Measurements from ENCODE around the gene SULT1A2. TPM values are rescaled to one million over a fixed set of nuclear protein-coding genes. Genes with fewer than 3 reads are reported as not detected.
"Not testable (repeated sequence)": the region's sequence is repeated elsewhere in the genome, so short reads cannot be mapped to it uniquely, and the experiment has no call there.

Gene SULT1A2
- total RNA-seq, 2 experiments from 2014 or later, result 0.26 to 0.30 TPM

DNA sequence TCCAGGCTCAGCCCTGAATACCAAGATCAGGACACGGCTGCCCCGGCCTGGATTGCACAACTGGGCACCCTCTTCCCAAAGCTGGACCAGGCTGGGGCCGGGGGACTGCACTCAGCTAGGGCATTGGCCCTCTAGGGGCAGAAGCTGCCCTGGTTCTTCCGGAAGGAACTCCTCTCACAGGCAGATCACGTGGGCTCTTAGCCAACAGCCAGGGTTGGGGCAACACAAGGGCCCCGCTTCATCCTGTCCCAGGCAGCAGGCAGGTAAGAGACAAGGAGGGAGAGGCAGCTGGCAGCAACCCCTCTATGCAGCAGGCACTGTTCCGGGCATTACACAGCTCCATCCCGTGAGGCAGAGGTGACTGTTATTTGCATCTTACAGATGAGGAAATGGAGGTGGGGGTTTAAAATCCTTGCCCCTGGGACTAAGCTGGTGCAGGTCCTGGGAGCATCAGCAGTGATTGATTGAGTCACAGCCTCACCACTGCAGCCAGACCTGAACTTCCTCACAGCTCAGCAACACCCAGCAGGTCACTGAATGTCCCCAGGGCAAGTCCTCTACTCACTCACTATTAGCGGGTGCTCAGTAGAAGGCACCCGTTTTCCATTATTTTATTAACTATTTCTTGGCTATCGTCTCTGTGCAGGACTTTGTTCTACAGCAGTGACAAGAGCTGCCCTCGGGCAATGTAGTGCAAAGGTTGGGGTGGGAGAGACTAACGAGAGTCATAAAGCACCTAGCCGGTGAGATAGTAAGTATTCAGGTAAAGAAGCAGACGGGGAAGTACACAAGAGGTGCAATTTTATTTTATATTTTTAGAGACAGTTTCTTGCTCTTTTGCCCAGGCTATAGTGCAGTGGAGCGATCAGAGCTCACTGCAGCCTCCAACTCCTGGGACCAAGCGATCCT is 2.8 kb upstream of the SULT1A2 start:
- H3K36me3 Mint-ChIP-seq (ENCODE audit: low read depth); DNase-seq; H3K4me1 Mint-ChIP-seq; H3K27ac Mint-ChIP-seq; intact Hi-C loops (cut with DNase I, micrococcal nuclease); POLR2A ChIA-PET; H3K4me3 Mint-ChIP-seq; CTCF ChIA-PET; H3K9me3 Mint-ChIP-seq (ENCODE audit: low read depth); H3K27me3 Mint-ChIP-seq: not testable (repeated sequence)
- ATAC-seq, result peak; percentile 90

DNA sequence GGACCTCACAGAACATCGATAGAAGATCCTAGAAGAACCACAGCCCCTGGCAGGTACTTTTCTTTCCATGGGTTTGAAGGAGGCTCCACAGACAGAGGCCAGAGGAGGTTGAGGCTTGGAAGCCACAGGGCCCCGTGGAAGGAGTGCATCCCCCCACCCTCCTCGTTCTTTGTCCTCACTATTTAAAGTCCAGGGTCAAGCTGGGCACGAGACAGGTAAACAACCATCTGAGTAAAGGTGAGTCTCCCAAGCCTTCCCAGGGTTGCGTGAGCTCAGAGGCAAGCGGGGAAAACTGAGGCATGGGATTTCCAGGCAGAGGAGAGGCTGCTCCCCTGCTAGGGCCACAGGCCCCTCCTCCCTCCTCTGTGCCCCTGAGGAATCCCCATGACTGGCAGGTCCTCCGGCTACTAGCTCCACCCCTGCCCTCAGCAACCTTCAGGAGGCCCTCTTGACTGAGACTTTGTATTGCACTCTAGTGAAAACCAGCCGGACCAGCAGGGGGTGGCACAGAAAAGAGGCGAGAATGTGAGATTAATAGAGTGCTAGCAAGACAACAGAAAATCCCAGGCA is 927 bp upstream of the SULT1A2 start:
- no peaks in the 10 kb centered on the region for H3K27me3 Mint-ChIP-seq
- peak; percentile 22 for DNase-seq
- H3K4me1 Mint-ChIP-seq, result no peaks in the 10 kb centered on the region
- no peaks in the 10 kb centered on the region for H3K9me3 Mint-ChIP-seq (ENCODE audit: low read depth)
- no peak overlapping the region for H3K27ac Mint-ChIP-seq
- intact Hi-C loops (cut with DNase I, micrococcal nuclease), result no loop called here
- ATAC-seq, result no peak
- H3K4me3 Mint-ChIP-seq, result no peak overlapping the region
- ChIA-PET POLR2A (no interaction called here), CTCF (interaction anchor here (1.1 kb wide), 1 partner anchor 11 kb away, joined by 4 read pairs; no protein-coding TSS in a partner anchor)
- H3K36me3 Mint-ChIP-seq (ENCODE audit: low read depth), result no peaks in the 10 kb centered on the region

DNA sequence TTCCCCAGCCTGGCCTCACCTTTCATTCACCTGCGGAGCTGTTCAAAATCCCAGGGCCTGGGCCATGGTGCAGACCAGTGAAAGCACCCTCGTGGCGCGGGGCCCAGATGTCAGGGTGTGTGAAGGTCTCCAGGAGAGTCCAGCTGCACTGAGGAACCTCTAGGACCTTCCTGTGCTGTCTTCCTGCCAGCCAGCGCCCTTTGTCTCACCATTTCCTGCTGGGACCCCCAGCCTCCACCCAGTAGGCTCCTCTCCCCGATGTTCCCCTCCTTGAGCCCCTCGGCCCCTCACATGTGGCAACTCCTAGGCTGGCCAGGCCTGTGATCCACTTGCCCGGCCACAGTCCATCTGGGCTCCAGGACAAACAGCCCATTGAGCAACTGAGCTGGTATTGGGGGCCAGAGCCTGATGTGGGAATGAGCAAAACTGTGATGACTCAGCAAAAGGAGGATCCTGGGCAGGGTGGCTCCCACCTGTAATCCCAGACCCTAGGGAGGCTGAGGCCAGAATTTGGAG is 677 bp downstream of the SULT1A2 start:
- Mint-ChIP-seq H3K27me3 (no peaks in the 10 kb centered on the region), H3K4me3 (no peak overlapping the region), H3K9me3 (ENCODE audit: low read depth) (no peaks in the 10 kb centered on the region), H3K4me1 (no peaks in the 10 kb centered on the region), H3K27ac (no peak overlapping the region), H3K36me3 (ENCODE audit: low read depth) (peaks cover 5% of the 10 kb centered on the region)
- ChIA-PET CTCF (no interaction called here), POLR2A (no interaction called here)
- DNase-seq, result no peak
- ATAC-seq, result no peak
- intact Hi-C loops (cut with DNase I, micrococcal nuclease), result no loop called here

DNA sequence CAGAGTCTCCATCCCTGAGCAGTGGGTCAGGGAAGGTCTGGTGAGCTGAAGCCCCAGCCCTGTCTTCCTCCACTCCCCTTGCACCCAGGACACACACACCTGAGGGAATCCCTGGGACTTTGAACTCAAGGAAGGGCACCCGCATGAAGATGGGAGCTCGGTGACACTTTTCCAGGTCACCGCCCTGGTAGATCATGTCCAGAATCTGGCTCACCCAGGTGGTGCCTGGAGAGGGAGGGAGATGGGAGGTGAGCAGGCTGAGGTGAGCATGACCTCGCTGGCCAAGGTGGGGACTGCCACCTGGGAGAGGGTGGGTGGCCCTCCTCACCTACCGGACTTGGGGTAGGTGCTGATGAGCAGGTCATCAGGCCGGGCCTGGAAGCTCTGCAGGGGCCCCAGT is 1.4 kb downstream of the SULT1A2 start:
- ATAC-seq; H3K36me3 Mint-ChIP-seq (ENCODE audit: low read depth); H3K9me3 Mint-ChIP-seq (ENCODE audit: low read depth); DNase-seq; H3K27me3 Mint-ChIP-seq; CTCF ChIA-PET; H3K4me3 Mint-ChIP-seq; H3K27ac Mint-ChIP-seq; H3K4me1 Mint-ChIP-seq; intact Hi-C loops (cut with DNase I, micrococcal nuclease): not testable (repeated sequence)
- POLR2A ChIA-PET, result interaction anchor here (0.6 kb wide), 1 partner anchor 67 kb away, joined by 3 read pairs; no protein-coding TSS in a partner anchor

DNA sequence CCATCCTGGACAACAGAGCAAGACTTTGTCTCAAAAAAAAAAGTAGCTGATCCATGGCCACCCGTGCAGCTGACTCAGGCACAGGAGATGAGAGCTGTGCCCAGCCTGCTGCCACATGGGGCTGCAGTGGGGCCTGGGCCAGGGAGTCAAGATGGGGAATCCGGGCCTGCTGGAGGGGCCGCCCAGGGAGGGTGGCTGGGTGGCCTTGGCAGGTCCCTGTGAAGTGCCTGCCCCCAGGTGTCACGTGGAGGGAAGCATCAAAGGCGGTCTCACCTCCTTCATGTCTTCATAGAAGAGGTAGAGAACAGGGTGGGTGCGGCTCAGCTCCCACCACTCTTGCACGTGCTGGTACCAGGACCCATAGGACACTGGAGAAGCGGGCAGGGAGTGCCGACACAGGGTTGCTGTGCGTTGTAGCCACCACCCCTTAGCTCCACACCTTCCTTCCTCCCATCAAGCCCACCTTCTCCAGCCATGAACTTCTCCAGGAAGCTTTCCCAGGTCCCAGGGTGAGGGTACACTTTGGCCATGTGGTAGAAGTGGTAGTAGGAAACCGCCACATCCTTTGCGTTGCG is 3.8 kb downstream of the SULT1A2 start:
- Mint-ChIP-seq H3K4me3 (no peak overlapping the region), H3K4me1 (no peaks in the 10 kb centered on the region), H3K27ac (no peak overlapping the region), H3K9me3 (ENCODE audit: low read depth) (no peaks in the 10 kb centered on the region), H3K36me3 (ENCODE audit: low read depth) (peaks cover 12% of the 10 kb centered on the region), H3K27me3 (no peaks in the 10 kb centered on the region)
- CTCF ChIA-PET, result no interaction called here
- no peak for ATAC-seq
- no peak for DNase-seq
- intact Hi-C loops (cut with DNase I, micrococcal nuclease), result no loop called here
- POLR2A ChIA-PET, result no interaction called here

DNA sequence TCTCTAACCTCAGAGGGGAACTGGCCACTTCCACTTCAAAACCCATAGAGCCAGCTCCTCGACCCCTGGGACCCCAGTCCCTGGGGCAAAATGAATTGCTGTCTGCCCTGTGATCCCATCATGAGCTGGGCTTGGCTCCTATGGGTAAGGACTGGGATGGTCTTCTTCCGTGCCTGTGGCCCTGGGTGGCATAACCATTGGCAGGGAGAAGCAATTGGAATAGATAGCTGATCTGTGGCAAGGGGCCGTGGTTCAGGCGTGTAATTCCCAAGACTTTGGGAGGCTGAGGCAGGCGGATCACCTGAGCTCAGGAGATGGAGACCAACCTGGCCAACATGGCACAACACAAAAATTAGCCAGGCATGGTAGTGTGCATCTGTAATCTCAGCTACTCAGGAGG is 4.3 kb downstream of the SULT1A2 start:
- ATAC-seq (no peak), DNase-seq (no peak)
- H3K4me1 Mint-ChIP-seq, result no peaks in the 10 kb centered on the region
- intact Hi-C loops (cut with DNase I, micrococcal nuclease), result no loop called here
- POLR2A ChIA-PET, result no interaction called here
- peaks cover 12% of the 10 kb centered on the region for H3K36me3 Mint-ChIP-seq (ENCODE audit: low read depth)
- no peak overlapping the region for H3K4me3 Mint-ChIP-seq
- H3K27me3 Mint-ChIP-seq, result no peaks in the 10 kb centered on the region
- no peaks in the 10 kb centered on the region for H3K9me3 Mint-ChIP-seq (ENCODE audit: low read depth)
- no peak overlapping the region for H3K27ac Mint-ChIP-seq
- CTCF ChIA-PET, result no interaction called here

DNA sequence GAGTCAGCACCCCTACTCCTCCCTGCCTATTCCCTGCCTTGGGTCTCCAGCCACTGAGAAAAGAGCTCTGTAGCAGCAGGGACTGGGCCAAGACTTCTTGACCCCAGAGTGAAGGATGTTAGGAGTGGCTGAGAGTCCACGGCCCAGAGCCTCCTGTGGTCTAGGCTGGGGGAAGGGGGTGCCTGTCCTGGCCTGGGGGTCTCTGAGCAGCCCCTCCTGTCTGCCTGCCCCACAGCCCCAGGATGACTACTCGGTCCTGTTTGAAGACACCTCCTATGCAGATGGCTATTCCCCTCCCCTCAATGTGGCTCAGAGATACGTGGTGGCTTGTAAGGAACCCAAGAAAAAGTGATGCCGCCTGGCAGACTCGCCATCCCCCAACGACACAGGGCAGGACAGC is 5.5 kb downstream of the SULT1A2 start:
- peaks cover 17% of the 10 kb centered on the region for H3K36me3 Mint-ChIP-seq (ENCODE audit: low read depth)
- no peaks in the 10 kb centered on the region for H3K27me3 Mint-ChIP-seq
- no peak for ATAC-seq

DNA sequence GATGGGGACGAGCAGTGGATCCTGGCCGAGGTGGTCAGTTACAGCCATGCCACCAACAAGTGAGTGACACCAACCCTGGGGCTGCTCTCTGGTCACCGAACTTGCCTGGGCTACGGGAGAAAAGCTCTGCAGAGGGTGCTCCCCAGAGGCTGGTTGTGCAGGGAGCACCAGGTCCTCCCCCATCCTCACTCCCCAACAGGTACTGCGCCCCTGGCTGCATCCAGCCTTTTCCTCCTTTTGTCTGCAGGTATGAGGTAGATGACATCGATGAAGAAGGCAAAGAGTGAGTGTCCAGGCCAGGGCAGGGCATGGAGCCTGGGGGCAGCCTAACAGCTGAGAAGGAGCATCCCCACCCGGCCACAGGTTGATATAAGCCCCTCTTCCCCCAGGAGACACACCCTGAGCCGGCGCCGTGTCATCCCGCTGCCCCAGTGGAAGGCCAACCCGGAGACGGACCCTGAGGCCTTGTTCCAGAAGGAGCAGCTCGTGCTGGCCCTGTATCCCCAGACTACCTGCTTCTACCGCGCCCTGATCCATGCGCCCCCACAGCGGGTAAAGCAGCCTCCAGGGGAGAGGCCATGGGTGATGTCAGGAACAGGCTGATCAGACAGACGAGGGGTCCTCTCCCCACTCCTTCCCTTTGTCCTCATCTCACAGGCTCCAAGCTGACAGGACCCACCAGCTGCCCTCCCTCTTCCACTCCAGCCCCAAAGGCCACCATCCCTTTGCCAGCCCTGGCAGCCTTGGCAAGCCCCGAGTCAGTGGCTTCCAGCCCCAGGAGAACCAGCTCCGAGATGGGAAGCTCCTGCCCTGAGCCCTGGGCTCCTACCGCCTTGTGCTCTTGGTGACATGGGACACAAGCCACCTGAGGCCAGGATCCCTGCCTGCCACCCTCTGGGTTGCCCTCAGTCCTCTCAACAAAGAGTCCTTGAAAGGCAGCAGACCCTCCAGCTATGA is 6.2 kb downstream of the SULT1A2 start:
- intact Hi-C loops (cut with DNase I, micrococcal nuclease), result no loop called here
- H3K36me3 Mint-ChIP-seq (ENCODE audit: low read depth), result peaks cover 17% of the 10 kb centered on the region
- no peaks in the 10 kb centered on the region for H3K27me3 Mint-ChIP-seq
- no peak for ATAC-seq
- H3K27ac Mint-ChIP-seq, result no peak overlapping the region
- no peak for DNase-seq
- H3K4me3 Mint-ChIP-seq, result no peak overlapping the region
- no peaks in the 10 kb centered on the region for H3K9me3 Mint-ChIP-seq (ENCODE audit: low read depth)
- CTCF ChIA-PET, result no interaction called here
- POLR2A ChIA-PET, result no interaction called here
- no peaks in the 10 kb centered on the region for H3K4me1 Mint-ChIP-seq

More for the DNA sequence above, 5.5 kb downstream of the SULT1A2 start:
- ChIA-PET POLR2A (no interaction called here), CTCF (no interaction called here)
- Mint-ChIP-seq H3K27ac (no peak overlapping the region), H3K4me3 (no peak overlapping the region), H3K9me3 (ENCODE audit: low read depth) (no peaks in the 10 kb centered on the region), H3K4me1 (no peaks in the 10 kb centered on the region)
- no peak for DNase-seq
- intact Hi-C loops (cut with DNase I, micrococcal nuclease), result no loop called here

DNA sequence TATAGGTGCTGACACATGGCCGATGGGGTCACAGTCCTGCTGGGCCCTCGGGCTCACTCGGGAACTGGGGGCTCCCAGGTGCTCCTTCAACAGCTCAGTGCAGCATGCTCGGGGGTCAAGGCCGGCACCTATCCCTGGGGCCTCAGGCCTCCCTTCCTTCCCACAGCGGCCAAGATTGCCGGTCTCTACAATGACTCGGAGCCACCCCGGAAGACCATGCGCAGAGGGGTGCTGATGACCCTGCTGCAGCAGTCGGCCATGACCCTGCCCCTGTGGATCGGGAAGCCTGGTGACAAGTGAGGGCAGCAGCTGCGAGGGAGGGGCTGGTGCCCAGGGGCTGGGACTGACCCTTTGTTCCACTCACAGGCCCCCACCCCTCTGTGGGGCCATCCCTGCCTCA is 6.9 kb downstream of the SULT1A2 start:
- Mint-ChIP-seq H3K9me3 (ENCODE audit: low read depth) (no peaks in the 10 kb centered on the region), H3K27ac (no peak overlapping the region), H3K36me3 (ENCODE audit: low read depth) (peaks cover 20% of the 10 kb centered on the region), H3K27me3 (no peaks in the 10 kb centered on the region), H3K4me3 (no peak overlapping the region), H3K4me1 (no peaks in the 10 kb centered on the region)
- DNase-seq (no peak), ATAC-seq (no peak)
- ChIA-PET POLR2A (no interaction called here), CTCF (no interaction called here)
- intact Hi-C loops (cut with DNase I, micrococcal nuclease), result no loop called here

DNA sequence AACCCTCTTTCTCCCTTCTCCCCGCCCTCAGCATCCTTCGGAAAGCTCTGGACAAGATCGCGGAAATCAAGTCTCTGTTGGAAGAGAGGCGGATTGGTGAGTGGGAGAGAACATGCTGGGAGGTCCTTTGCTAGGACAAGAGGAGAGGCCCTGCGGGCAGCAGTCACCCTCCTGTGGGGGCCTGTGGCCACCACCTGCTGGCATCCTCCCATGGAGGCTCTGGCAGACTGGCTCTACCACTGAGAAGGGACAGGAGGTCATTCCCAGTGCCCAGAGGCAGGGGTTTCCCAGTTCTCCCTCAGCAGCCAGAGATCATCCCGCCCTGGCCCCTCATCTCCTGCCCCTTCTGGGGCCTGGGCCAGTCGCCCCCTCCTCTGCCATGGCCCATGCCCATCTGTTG is 7.8 kb downstream of the SULT1A2 start:
- H3K36me3 Mint-ChIP-seq (ENCODE audit: low read depth), result peaks cover 23% of the 10 kb centered on the region
- POLR2A ChIA-PET, result no interaction called here
- intact Hi-C loops (cut with DNase I, micrococcal nuclease), result no loop called here
- H3K27me3 Mint-ChIP-seq, result no peaks in the 10 kb centered on the region
- H3K9me3 Mint-ChIP-seq (ENCODE audit: low read depth), result no peaks in the 10 kb centered on the region
- no peak for ATAC-seq
- H3K4me3 Mint-ChIP-seq, result no peak overlapping the region
- no peak overlapping the region for H3K27ac Mint-ChIP-seq
- no peak for DNase-seq
- CTCF ChIA-PET, result no interaction called here
- H3K4me1 Mint-ChIP-seq, result no peaks in the 10 kb centered on the region

DNA sequence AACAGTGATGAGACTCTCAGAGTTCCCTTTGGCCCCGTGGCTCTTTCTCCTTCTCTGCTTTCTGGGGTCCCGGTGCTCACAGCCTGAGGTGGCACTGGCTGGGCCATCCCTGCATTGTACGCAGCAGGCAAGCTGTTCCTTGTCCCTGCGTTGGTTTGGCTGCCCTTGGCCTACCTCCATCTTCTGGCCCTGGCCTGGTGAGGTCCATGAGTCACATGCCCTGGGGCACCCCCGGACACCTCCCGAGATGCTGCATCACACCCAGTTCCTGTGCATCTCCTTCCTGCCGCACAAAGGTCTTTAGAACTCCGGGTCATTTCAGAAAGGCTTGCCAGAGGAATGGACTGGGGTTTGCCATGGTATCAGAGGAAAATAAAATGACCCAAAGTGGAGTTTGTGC is 9.5 kb downstream of the SULT1A2 start:
- intact Hi-C loops (cut with DNase I, micrococcal nuclease), result no loop called here
- POLR2A ChIA-PET, result no interaction called here
- no peak overlapping the region for H3K27ac Mint-ChIP-seq

More for the DNA sequence above, 9.5 kb downstream of the SULT1A2 start:
- no peaks in the 10 kb centered on the region for H3K27me3 Mint-ChIP-seq
- H3K9me3 Mint-ChIP-seq (ENCODE audit: low read depth), result no peaks in the 10 kb centered on the region
- DNase-seq (no peak), ATAC-seq (no peak)
- no peak overlapping the region for H3K4me3 Mint-ChIP-seq
- peaks cover 20% of the 10 kb centered on the region for H3K36me3 Mint-ChIP-seq (ENCODE audit: low read depth)
- CTCF ChIA-PET, result no interaction called here
- H3K4me1 Mint-ChIP-seq, result no peaks in the 10 kb centered on the region
